Central memory CD8-positive, alpha-beta T cell (primary cell): Measurements from ENCODE around the gene PLEKHH2.

Source experiments
- ATAC-seq: fragments of 150-1000 bp; cut with Tn5 transposase; replicated peaks from 2 replicates; pipeline ENCODE4 v1.10.0; 2022; ENCODE audit warnings: mild to moderate bottlenecking, moderate FRiP score, moderate number of reproducible peaks; ENCODE audit not compliant: poor library complexity, severe bottlenecking; ENCODE audit errors: extremely low read depth
- DNase-seq, 2 donors: peaks; one replicate each; pipeline ENCODE4 v3.0.0; 2021; ENCODE audit warnings: low spot score in 2 of 2
- H3K27ac Mint-ChIP-seq: one replicate; pipeline ENCODE4 v1.8.0; 2022; ENCODE audit warnings: low read depth, mild to moderate bottlenecking, moderate library complexity, mixed read lengths
- H3K27me3 Mint-ChIP-seq: one replicate; pipeline ENCODE4 v1.8.0; 2022; ENCODE audit warnings: mixed read lengths
- H3K36me3 Mint-ChIP-seq: one replicate; pipeline ENCODE4 v1.8.0; 2022; ENCODE audit warnings: mild to moderate bottlenecking, moderate library complexity, mixed read lengths; ENCODE audit not compliant: insufficient read depth
- H3K4me1 Mint-ChIP-seq: one replicate; pipeline ENCODE4 v1.8.0; 2022; ENCODE audit warnings: mixed read lengths
- H3K4me3 Mint-ChIP-seq: one replicate; pipeline ENCODE4 v1.8.0; 2022; ENCODE audit warnings: mild to moderate bottlenecking, moderate library complexity, mixed read lengths
- H3K9me3 Mint-ChIP-seq: one replicate; pipeline ENCODE4 v1.8.0; 2022; ENCODE audit warnings: mixed read lengths

PLEKHH2 gene

GRCh38 chr2:43812947-43813346 lies 175.9 kb downstream of the PLEKHH2 start:
- Mint-ChIP-seq H3K36me3 (no peaks in the 10 kb centered on the region), H3K27ac (no peak overlapping the region), H3K4me3 (no peak overlapping the region), H3K9me3 (no peaks in the 10 kb centered on the region), H3K27me3 (no peaks in the 10 kb centered on the region), H3K4me1 (no peaks in the 10 kb centered on the region)
- ATAC-seq = no peak
- DNase-seq = no peak

GRCh38 chr2:43814711-43815110 lies 177.7 kb downstream of the PLEKHH2 start:
- H3K4me1 Mint-ChIP-seq = no peaks in the 10 kb centered on the region
- ATAC-seq = no peak
- no peak overlapping the region for H3K4me3 Mint-ChIP-seq
- no peaks in the 10 kb centered on the region for H3K36me3 Mint-ChIP-seq
- H3K27me3 Mint-ChIP-seq = no peaks in the 10 kb centered on the region
- no peak overlapping the region for H3K27ac Mint-ChIP-seq
- no peaks in the 10 kb centered on the region for H3K9me3 Mint-ChIP-seq
- no peak for DNase-seq
